ENCODE measurements around the gene HSCB.
"Not testable (repeated sequence)": the region's sequence is repeated elsewhere in the genome, so short reads cannot be mapped to it uniquely, and the experiment has no call there.

Gene HSCB

GRCh38 chr22:28792491-28793383 is 50.9 kb downstream of the HSCB start:
- peak; percentile 49 for DNase-seq

GRCh38 chr22:28793976-28794584 is 52.2 kb downstream of the HSCB start:
- no peak for DNase-seq

DNA sequence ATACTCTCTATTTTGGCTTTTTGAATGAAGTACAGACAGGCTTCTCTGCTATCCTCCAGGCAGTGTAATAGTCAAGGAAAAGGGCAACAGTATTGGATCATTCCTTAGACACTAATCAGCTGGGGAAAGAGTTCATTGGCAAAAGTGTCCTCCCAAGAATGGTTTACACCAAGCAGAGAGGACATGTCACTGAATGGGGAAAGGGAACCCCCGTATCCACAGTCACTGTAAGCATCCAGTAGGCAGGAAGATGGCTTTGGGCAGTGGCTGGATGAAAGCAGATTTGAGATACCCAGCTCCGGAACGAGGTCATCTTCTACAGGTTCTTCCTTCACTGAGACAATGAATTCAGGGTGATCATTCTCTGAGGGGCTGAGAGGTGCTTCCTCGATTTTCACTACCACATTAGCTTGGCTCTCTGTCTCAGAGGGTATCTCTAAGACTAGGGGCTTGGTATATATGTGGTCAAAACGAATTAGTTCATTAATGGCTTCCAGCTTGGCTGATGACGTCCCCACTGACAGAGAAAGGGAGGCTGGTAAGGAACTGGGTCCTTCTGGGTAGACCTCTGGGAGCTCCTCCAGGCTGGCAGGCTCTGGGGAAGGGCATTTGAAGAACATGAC is 53.3 kb downstream of the HSCB start:
- no peak for DNase-seq

DNA sequence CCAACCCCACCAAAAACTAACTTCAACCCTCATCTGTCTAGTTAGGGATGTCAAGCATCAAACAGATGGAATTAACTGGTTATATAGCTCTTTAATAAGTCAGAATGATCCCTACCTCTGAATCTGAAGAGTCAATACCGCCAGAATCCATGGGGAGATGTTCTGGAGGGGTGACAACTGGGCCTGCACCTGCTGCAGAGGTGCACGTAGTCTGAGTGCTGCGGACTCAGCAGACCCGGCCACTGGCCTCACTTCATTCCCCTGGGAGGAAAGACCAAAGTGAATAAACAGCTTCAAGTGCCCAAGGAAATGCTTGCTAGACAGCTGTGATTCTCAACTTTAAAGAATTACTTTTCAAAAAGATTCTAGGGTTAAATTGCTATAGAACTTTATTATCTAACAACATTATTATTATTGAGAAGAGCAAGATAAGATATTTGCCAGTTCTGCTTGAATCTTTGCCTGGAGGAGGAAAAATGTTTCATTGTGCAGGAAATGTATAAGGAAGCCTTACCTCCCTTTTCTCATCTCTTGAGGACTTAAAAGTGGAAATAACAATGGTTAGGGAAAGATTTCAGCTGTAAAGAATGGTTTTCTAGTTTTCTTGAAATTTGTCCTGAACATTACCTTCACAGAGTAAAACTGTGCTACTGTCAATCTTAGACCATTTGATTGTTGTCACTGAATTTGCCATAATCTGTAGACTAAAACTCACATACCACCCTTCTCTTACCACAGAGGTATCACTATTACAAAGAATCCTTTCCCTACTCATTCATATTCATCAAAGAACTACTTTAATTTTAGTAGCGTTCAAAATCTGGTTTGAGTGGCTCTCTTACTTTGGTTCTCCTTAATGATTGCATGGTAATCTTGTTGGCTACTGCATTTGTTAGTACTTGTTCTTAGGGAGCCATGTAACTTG is 54.4 kb downstream of the HSCB start:
- no peak for DNase-seq

- DNase-seq = peak; percentile 88
Observed at GRCh38 chr22:28798810-28799605, 57.2 kb downstream of the HSCB start.

GRCh38 chr22:28799606-28800307 is 57.9 kb downstream of the HSCB start:
- no peak for DNase-seq

- DNase-seq = peak; percentile 88
Observed at GRCh38 chr22:28800308-28801041, 58.6 kb downstream of the HSCB start, which contains the start of gene XBP1. Gene XBP1 (minus strand): TSS chr22:28800569.

- DNase-seq = peak; percentile 86
Observed at GRCh38 chr22:28801845-28802594, 60.2 kb downstream of the HSCB start.

GRCh38 chr22:28802595-28803123 is 60.8 kb downstream of the HSCB start:
- peak; percentile 39 for DNase-seq

DNA sequence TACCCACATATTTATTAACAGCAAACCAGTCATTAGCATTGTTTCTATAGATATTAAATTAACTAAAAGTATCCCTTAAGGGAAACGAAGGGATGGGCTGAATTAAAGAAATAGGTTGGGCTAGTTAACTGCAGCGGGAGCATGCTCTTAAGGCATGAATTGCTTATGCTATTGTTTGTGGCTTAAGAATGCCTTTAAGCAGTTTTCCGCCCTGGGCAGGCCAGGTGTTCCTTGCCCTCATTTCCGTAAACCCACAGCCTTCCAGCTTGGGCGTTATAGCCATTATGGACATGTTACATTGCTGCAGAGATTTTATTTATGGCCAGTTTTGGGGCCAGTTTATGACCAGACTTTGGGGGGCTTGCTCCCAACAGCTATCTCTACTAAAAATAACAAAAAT is 63.6 kb downstream of the HSCB start:
- not testable (repeated sequence) for DNase-seq

Data from MV-4-11 (cell line).